NCI-H1417 treated with DMSO at 0.1 percent for 48 hours (cell line): ENCODE data around the gene PPT2.
"Not testable (repeated sequence)": the region's sequence is repeated elsewhere in the genome, so short reads cannot be mapped to it uniquely, and the experiment has no call there.

Experiments used
- DNase-seq: peaks from one replicate; lab custom pipeline; 2025; lab: John Stamatoyannopoulos, UW

PPT2 gene

DNA sequence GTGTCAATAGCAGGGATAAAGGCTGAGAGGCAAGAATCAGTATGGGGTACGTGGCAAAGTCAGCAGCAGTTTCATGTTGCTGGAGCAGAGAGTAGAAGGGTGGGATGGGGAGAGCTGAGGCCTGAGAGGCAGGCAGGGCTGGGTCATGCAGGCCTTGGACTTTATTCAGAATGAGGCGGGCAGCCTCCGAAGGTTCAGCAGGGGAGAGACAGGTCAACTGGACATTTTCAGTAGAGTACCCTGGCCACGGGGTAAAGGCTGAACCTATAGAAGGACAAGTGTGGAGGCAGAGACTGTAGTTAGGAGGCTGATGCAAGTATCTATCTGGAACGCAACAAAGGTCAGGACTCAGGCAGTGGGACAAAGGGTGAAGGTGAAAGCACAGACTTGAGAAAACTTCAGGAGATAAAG is 56.3 kb downstream of the PPT2 start:
- DNase-seq: no peak

DNA sequence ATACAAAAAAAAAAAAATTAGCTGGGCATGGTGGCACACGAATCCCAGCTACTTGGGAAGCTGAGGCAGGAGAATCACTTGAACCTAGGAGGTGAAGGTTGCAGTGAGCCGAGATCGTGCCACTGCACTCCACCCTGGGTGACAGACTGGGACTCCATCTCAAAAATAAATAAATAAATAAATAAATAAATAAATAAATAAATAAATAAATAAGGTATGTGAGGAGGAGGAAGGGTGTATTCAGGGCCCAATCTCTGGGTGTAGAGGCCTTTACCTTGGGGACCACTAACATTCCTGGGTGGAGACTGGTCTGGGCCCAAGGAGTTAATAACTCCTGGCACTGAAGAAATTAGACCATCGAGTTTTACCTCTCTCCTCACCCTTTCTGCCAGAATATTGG is 57.5 kb downstream of the PPT2 start:
- not testable (repeated sequence) for DNase-seq

DNA sequence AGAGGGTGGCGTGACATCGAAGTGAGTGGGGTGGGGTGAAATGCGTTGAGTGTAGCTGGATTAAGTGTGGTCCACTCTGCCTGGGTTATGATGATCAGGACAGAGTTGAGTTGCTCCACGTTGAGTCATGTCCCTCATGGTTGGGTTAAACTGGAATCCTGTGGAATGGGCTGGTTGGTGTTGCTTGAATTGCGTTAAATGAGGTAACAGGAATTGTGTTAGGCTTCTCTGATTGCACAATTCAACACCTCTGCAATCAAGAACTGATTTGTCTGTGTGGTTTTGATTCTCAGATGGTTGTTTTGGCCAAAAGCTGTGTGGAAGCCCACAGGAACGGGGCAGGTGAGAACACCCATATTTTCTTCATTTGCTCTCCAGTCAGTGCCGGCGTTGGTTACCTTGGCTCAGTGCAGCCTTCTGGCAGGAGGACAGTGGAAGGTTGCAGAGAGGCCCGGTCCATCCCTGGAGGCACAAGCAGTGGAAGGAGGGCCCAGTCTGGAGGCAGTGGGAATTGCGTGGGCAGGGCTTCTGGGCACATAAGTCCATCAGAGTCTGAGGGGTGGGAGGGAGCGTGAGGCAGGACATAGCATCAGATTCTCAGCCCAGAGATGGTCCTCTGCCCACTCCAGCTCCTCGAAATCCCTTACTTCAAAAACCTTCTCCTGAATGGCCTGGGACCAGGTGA is 58.3 kb downstream of the PPT2 start:
- no peak for DNase-seq
